Neural cell (in vitro differentiated cells): ENCODE results near the gene SLC34A3. TPM values are rescaled to one million over a fixed set of nuclear protein-coding genes. Genes with fewer than 3 reads are reported as not detected.

Experiments
- H2AFZ ChIP-seq: fragments of 200-600, 300-800 bp; sonication (generic), shearing (Covaris generic); 2 replicates; pipeline ENCODE4 v1.6.0; 2014; ENCODE audit warnings: low read depth, mild to moderate bottlenecking, antibody characterized with exemption, low read length, moderate library complexity
- H3F3A ChIP-seq: fragments of 200-600 bp; shearing (Covaris generic); 2 replicates; pipeline ENCODE4 v1.6.1; 2016; ENCODE audit warnings: mild to moderate bottlenecking, moderate library complexity, mixed read lengths, antibody characterized with exemption, low read length; ENCODE audit not compliant: insufficient read depth, poor library complexity, severe bottlenecking
- H3K27ac ChIP-seq: fragments of 200-600, 300-800 bp; sonication (generic), shearing (Covaris generic); 2 replicates; pipeline ENCODE4 v1.5.1; 2014; ENCODE audit warnings: mild to moderate bottlenecking, low read length, moderate library complexity
- H3K27me3 ChIP-seq: fragments of 300-800, 200-600 bp; sonication (generic), shearing (Covaris generic); 2 replicates; pipeline ENCODE4 v1.6.0; 2014; ENCODE audit warnings: mild to moderate bottlenecking, low read depth, low read length, moderate library complexity; ENCODE audit not compliant: insufficient read depth
- H3K36me3 ChIP-seq: fragments of 300-800, 200-600 bp; sonication (generic), shearing (Covaris generic); 2 replicates; pipeline ENCODE4 v1.5.1; 2014; ENCODE audit warnings: mild to moderate bottlenecking, antibody characterized with exemption, low read length, moderate library complexity; ENCODE audit not compliant: insufficient read depth
- H3K4me2 ChIP-seq: fragments of 300-800, 200-600 bp; sonication (generic), shearing (Covaris generic); 2 replicates; pipeline ENCODE4 v1.6.0; 2014; ENCODE audit warnings: mild to moderate bottlenecking, low read length
- H3K4me3 ChIP-seq: fragments of 300-800, 200-600 bp; sonication (generic), shearing (Covaris generic); 2 replicates; pipeline ENCODE4 v1.5.1; 2014; ENCODE audit warnings: mild to moderate bottlenecking, low read length, moderate library complexity
- H3K79me2 ChIP-seq: fragments of 200-600 bp; shearing (Covaris generic); replicated peaks from 2 replicates; pipeline ENCODE4 v1.6.0; 2014; ENCODE audit warnings: mild to moderate bottlenecking, low read length, moderate library complexity; ENCODE audit not compliant: insufficient read depth
- H3K9ac ChIP-seq: fragments of 300-800, 200-600 bp; sonication (generic), shearing (Covaris generic); 2 replicates; pipeline ENCODE4 v1.6.1; 2016; ENCODE audit warnings: mild to moderate bottlenecking, low read length, mixed read lengths
- H3K9me2 ChIP-seq: fragments of 200-600 bp; shearing (Covaris generic); 2 replicates; pipeline ENCODE4 v1.6.1; 2016; ENCODE audit warnings: mild to moderate bottlenecking, low read length, mixed read lengths; ENCODE audit not compliant: insufficient read depth
- H3K9me3 ChIP-seq: fragments of 200-600, 300-800 bp; sonication (generic), shearing (Covaris generic); 2 replicates; pipeline ENCODE4 v1.6.1; 2016; ENCODE audit warnings: mild to moderate bottlenecking, mixed run types, low read length, moderate library complexity, mixed read lengths
- H4K20me1 ChIP-seq: fragments of 200-600 bp; shearing (Covaris generic); 2 replicates; pipeline ENCODE4 v1.6.1; 2016; ENCODE audit warnings: mild to moderate bottlenecking, mixed run types; ENCODE audit not compliant: insufficient read depth
- EP300 ChIP-seq: fragments of 450-650 bp; conservative IDR thresholded peaks from 2 replicates; pipeline ENCODE4 v1.6.1; 2014; ENCODE audit warnings: antibody characterized with exemption, mild to moderate bottlenecking, moderate library complexity; ENCODE audit not compliant: poor library complexity, severe bottlenecking
- EZH2 ChIP-seq: fragments of 200-600, 300-800 bp; shearing (Covaris generic), sonication (generic); IDR thresholded peaks from 2 replicates; pipeline ENCODE4 v1.6.1; 2014; ENCODE audit warnings: antibody characterized with exemption, low read length, borderline replicate concordance, mild to moderate bottlenecking; ENCODE audit not compliant: insufficient read depth, poor library complexity, severe bottlenecking
- MXI1 ChIP-seq: fragments of 450-650 bp; conservative IDR thresholded peaks from 2 replicates; pipeline ENCODE4 v1.6.1; 2014; ENCODE audit warnings: antibody characterized with exemption, mild to moderate bottlenecking; ENCODE audit not compliant: poor library complexity, severe bottlenecking
- POLR2AphosphoS5 ChIP-seq: IDR thresholded peaks from 2 replicates; pipeline ENCODE4 v1.6.1; 2012
- RAD21 ChIP-seq: fragments of 450-650 bp; conservative IDR thresholded peaks from 2 replicates; pipeline ENCODE4 v1.6.1; 2014; ENCODE audit warnings: antibody characterized with exemption, mild to moderate bottlenecking, moderate library complexity
- SMC3 ChIP-seq: fragments of 450-650 bp; conservative IDR thresholded peaks from 2 replicates; pipeline ENCODE4 v1.6.1; 2014; ENCODE audit warnings: antibody characterized with exemption, mild to moderate bottlenecking, moderate library complexity; ENCODE audit not compliant: poor library complexity
- TAF1 ChIP-seq: IDR thresholded peaks from 2 replicates; pipeline ENCODE4 v1.6.1; 2012; ENCODE audit warnings: low read depth
- polyA plus RNA-seq: library from polyadenylated mRNA; depleted of rRNA; stranded (reverse); fragments of >200 nt; gene quantifications from 2 replicates; pipeline ENCODE4 v1.2.3, GENCODE V29; 2014
- TF ChIP-seq, protein P1 (sequence below): IDR thresholded peaks from 2 replicates; pipeline ENCODE4 v1.6.1; 2012; ENCODE audit warnings: borderline replicate concordance
- TF ChIP-seq, protein P2 (sequence below): fragments of 450-650 bp; IDR thresholded peaks from 2 replicates; pipeline ENCODE4 v1.5.1; 2014; ENCODE audit warnings: antibody characterized with exemption, mild to moderate bottlenecking, moderate library complexity; ENCODE audit not compliant: poor library complexity, severe bottlenecking

SLC34A3 gene
- polyA plus RNA-seq, 1 donor from 2014 or later = 0.27 TPM

DNA sequence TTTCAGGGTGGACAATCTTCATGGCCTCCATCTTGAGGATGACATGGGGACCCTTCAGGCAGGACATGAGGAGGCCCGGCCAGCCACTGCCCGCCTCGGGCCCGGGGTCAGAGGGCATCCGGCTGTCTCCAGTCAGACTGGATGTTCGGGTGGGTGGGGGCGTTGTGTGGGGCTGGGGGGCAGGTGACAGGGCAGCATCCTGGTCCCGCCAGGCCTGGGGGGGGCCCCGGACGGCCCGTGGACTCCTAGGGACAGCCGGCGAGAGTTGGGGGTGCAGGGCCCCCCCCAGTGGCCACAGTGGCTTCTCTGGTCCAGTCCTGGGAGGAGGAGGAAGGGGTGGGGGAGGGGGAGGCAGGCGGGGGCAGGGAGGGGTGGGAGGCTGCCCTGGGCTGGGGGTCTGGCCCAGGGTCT, 9.6 kb upstream of the SLC34A3 start:
- no peaks in the 10 kb centered on the region for H3F3A ChIP-seq
- H3K9me2 ChIP-seq = no peaks in the 10 kb centered on the region
- no peaks in the 10 kb centered on the region for H3K79me2 ChIP-seq
- no peak overlapping the region for H3K4me2 ChIP-seq
- TF ChIP-seq SMC3 (no peak), MXI1 (no peak), RAD21 (no peak), EP300 (no peak), TAF1 (no peak), EZH2 (no peak), POLR2AphosphoS5 (no peak)
- TF ChIP-seq, protein P1, sequence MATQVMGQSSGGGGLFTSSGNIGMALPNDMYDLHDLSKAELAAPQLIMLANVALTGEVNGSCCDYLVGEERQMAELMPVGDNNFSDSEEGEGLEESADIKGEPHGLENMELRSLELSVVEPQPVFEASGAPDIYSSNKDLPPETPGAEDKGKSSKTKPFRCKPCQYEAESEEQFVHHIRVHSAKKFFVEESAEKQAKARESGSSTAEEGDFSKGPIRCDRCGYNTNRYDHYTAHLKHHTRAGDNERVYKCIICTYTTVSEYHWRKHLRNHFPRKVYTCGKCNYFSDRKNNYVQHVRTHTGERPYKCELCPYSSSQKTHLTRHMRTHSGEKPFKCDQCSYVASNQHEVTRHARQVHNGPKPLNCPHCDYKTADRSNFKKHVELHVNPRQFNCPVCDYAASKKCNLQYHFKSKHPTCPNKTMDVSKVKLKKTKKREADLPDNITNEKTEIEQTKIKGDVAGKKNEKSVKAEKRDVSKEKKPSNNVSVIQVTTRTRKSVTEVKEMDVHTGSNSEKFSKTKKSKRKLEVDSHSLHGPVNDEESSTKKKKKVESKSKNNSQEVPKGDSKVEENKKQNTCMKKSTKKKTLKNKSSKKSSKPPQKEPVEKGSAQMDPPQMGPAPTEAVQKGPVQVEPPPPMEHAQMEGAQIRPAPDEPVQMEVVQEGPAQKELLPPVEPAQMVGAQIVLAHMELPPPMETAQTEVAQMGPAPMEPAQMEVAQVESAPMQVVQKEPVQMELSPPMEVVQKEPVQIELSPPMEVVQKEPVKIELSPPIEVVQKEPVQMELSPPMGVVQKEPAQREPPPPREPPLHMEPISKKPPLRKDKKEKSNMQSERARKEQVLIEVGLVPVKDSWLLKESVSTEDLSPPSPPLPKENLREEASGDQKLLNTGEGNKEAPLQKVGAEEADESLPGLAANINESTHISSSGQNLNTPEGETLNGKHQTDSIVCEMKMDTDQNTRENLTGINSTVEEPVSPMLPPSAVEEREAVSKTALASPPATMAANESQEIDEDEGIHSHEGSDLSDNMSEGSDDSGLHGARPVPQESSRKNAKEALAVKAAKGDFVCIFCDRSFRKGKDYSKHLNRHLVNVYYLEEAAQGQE = no peak
- TF ChIP-seq, protein P2, sequence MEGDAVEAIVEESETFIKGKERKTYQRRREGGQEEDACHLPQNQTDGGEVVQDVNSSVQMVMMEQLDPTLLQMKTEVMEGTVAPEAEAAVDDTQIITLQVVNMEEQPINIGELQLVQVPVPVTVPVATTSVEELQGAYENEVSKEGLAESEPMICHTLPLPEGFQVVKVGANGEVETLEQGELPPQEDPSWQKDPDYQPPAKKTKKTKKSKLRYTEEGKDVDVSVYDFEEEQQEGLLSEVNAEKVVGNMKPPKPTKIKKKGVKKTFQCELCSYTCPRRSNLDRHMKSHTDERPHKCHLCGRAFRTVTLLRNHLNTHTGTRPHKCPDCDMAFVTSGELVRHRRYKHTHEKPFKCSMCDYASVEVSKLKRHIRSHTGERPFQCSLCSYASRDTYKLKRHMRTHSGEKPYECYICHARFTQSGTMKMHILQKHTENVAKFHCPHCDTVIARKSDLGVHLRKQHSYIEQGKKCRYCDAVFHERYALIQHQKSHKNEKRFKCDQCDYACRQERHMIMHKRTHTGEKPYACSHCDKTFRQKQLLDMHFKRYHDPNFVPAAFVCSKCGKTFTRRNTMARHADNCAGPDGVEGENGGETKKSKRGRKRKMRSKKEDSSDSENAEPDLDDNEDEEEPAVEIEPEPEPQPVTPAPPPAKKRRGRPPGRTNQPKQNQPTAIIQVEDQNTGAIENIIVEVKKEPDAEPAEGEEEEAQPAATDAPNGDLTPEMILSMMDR = no peak
- no peaks in the 10 kb centered on the region for H4K20me1 ChIP-seq
- no peaks in the 10 kb centered on the region for H3K27me3 ChIP-seq
- no peaks in the 10 kb centered on the region for H3K36me3 ChIP-seq
- H3K9ac ChIP-seq = peak overlapping the region; percentile 72
- no peaks in the 10 kb centered on the region for H3K9me3 ChIP-seq
- H3K4me3 ChIP-seq = peak overlapping the region; percentile 77
- H3K27ac ChIP-seq = no peak overlapping the region
- no peak overlapping the region for H2AFZ ChIP-seq

DNA sequence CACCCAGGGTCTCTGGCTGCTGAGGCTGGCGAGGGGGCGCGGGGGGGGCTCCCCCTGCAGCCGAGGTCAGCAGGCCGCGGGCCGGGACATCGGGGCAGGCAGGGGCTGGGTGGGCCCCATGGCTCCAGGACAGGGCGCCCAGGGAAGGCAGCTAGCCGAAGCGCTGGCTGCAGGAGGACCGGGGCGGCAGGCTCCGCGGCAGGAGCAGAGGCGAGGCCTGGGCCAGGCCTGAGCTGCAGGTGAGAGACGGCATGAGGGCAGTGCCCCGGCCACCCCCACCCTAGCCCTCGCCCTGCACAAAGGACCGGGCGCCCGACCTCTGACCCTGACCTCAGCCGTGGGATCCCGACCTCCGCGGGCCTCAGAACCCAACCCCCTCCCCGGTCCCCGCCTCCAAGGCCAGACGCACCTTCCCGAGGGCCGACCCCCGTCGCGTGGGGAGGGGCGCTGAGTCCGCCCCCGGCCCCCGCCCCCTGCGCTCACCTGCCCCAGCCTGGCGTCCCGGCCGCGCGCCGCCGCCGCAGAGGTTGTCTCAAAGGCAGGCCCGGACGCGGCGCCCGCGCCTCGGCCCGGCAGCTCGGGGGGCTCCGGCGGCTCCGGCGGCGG, 9.1 kb upstream of the SLC34A3 start:
- TF ChIP-seq EP300 (no peak), EZH2 (no peak), SMC3 (no peak), MXI1 (no peak), TAF1 (no peak), POLR2AphosphoS5 (no peak), RAD21 (no peak)
- TF ChIP-seq, protein P2 = no peak
- TF ChIP-seq, protein P1 = no peak
- no peak overlapping the region for H3K27ac ChIP-seq
- no peaks in the 10 kb centered on the region for H3K9me2 ChIP-seq
- H3F3A ChIP-seq = no peaks in the 10 kb centered on the region
- no peaks in the 10 kb centered on the region for H3K79me2 ChIP-seq
- no peak overlapping the region for H2AFZ ChIP-seq
- H3K4me2 ChIP-seq = no peak overlapping the region
- no peaks in the 10 kb centered on the region for H4K20me1 ChIP-seq
- no peaks in the 10 kb centered on the region for H3K9me3 ChIP-seq
- no peaks in the 10 kb centered on the region for H3K36me3 ChIP-seq
- H3K9ac ChIP-seq = peak overlapping the region; percentile 72
- H3K27me3 ChIP-seq = no peaks in the 10 kb centered on the region
- H3K4me3 ChIP-seq = peak overlapping the region; percentile 77
